Smooth muscle cell (in vitro differentiated cells): Measurements from ENCODE around the gene FAP. TPM values are rescaled to one million over a fixed set of nuclear protein-coding genes. Genes with fewer than 3 reads are reported as not detected.
A peak's percentile ranks its signal among the peaks of the same experiment; 100 is the strongest.

Experiments
- DNase-seq: peaks from one replicate; lab custom pipeline; 2025; ENCODE audit not compliant: unreplicated experiment; lab: John Stamatoyannopoulos, UW
- H2AFZ ChIP-seq: fragments of 200-600 bp; sonication (generic); 2 replicates; pipeline ENCODE4 v1.6.0; 2016; ENCODE audit warnings: antibody characterized with exemption, low read depth, mild to moderate bottlenecking
- H3F3A ChIP-seq: fragments of 200-600 bp; sonication (generic); 2 replicates; pipeline ENCODE4 v1.6.0; 2017; ENCODE audit warnings: antibody characterized with exemption, low read depth
- H3K27ac ChIP-seq: fragments of 200-600 bp; sonication (generic); 2 replicates; pipeline ENCODE4 v1.5.1; 2016; ENCODE audit warnings: low read depth, mild to moderate bottlenecking
- H3K27me3 ChIP-seq: fragments of 200-600 bp; sonication (generic); 2 replicates; pipeline ENCODE4 v1.6.1; 2016; ENCODE audit warnings: low read depth, mild to moderate bottlenecking
- H3K36me3 ChIP-seq: fragments of 200-600 bp; sonication (generic); 2 replicates; pipeline ENCODE4 v1.5.1; 2016; ENCODE audit warnings: low read depth
- H3K4me1 ChIP-seq: fragments of 200-600 bp; sonication (generic); 2 replicates; pipeline ENCODE4 v1.5.1; 2016; ENCODE audit warnings: low read depth
- H3K4me2 ChIP-seq: fragments of 200-600 bp; sonication (generic); 2 replicates; pipeline ENCODE4 v1.6.0; 2016; ENCODE audit warnings: mild to moderate bottlenecking
- H3K4me3 ChIP-seq: fragments of 200-600 bp; sonication (generic); 2 replicates; pipeline ENCODE4 v1.5.1; 2016; ENCODE audit warnings: mild to moderate bottlenecking
- H3K79me2 ChIP-seq: fragments of 200-600 bp; sonication (generic); 2 replicates; pipeline ENCODE4 v1.6.0; 2016; ENCODE audit warnings: low read depth, mild to moderate bottlenecking
- H3K9ac ChIP-seq: fragments of 200-600 bp; sonication (generic); 2 replicates; pipeline ENCODE4 v1.6.0; 2016; ENCODE audit warnings: low read depth
- H3K9me3 ChIP-seq: fragments of 200-600 bp; sonication (generic); replicated peaks from 2 replicates; pipeline ENCODE4 v1.5.1; 2016; ENCODE audit warnings: low read depth
- H4K20me1 ChIP-seq: fragments of 200-600 bp; sonication (generic); 2 replicates; pipeline ENCODE4 v1.6.0; 2016; ENCODE audit warnings: low read depth
- CTCF ChIP-seq: fragments of 200-600 bp; sonication (generic); IDR thresholded peaks from 2 replicates; pipeline ENCODE4 v1.5.1; 2017; ENCODE audit warnings: borderline replicate concordance, mild to moderate bottlenecking, antibody characterized with exemption; ENCODE audit not compliant: insufficient read depth, poor library complexity, severe bottlenecking
- WGBS: methylation state at CpG from one replicate; pipeline ENCODE4 v1.1.7; 2016; ENCODE audit warnings: low lambda C conversion rate; 5-methylcytosine and 5-hydroxymethylcytosine counted together
- polyA plus RNA-seq: library from polyadenylated mRNA; unstranded; fragments of >200 nt; fragmentation: Nextera tagmentation; extraction: Ambion mirVana; gene quantifications from 2 replicates; pipeline ENCODE4 v1.2.1, GENCODE V29; 2016
- total RNA-seq: library from RNA; depleted of rRNA; stranded (reverse); fragments of >200 nt; gene quantifications from 2 replicates; pipeline ENCODE4 v1.2.3, GENCODE V29; 2014

Gene FAP
- total and polyA plus RNA-seq, 2 experiments from 2014 or later = 29.6 to 47.0 TPM

DNA sequence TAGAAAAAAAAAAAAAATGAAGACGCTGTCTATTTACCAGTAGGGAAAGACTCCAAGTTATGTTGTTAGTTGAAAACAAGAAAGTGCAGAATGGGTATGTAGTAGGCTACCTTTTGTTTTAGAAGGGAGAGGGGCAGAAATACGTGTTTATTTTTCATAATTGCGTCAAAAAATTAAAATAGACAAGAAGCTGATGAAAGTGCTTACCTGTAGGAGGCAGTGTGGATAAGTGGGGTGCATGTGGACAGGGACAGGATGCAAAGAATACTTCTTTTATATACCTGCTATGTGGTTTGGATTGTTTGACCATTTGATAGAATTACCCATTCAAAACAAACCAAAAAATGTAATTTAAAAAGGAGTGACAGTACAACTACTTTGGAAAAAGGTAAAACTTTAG is 88.2 kb downstream of the FAP start:
- peaks cover 27% of the 10 kb centered on the region for H3K27me3 ChIP-seq
- no peak for DNase-seq
- 75% methylated on average over 3 of the region's 3 CpGs for WGBS

GRCh38 chr2:162153608-162154224 is 89.5 kb downstream of the FAP start:
- Histone ChIP-seq H3F3A (no peaks in the 10 kb centered on the region), H3K79me2 (no peaks in the 10 kb centered on the region), H2AFZ (no peak overlapping the region), H4K20me1 (no peaks in the 10 kb centered on the region), H3K36me3 (no peaks in the 10 kb centered on the region), H3K27me3 (peaks cover 40% of the 10 kb centered on the region), H3K9me3 (no peaks in the 10 kb centered on the region), H3K9ac (no peak overlapping the region), H3K4me1 (no peaks in the 10 kb centered on the region), H3K4me3 (no peak overlapping the region), H3K27ac (no peak overlapping the region), H3K4me2 (peak overlapping the region; percentile 70)
- WGBS = 5% methylated on average over 5 of the region's 5 CpGs
- no peak for DNase-seq
- peak; percentile 83 for TF ChIP-seq CTCF

More for the DNA sequence above, 88.2 kb downstream of the FAP start:
- Histone ChIP-seq H3K79me2 (no peaks in the 10 kb centered on the region), H3K27ac (no peak overlapping the region), H4K20me1 (no peaks in the 10 kb centered on the region), H3K9ac (no peak overlapping the region), H3K9me3 (no peaks in the 10 kb centered on the region), H3K4me2 (no peak overlapping the region), H3F3A (no peaks in the 10 kb centered on the region), H3K4me1 (no peaks in the 10 kb centered on the region), H3K4me3 (no peak overlapping the region), H3K36me3 (no peaks in the 10 kb centered on the region), H2AFZ (no peak overlapping the region)
- peak; percentile 16 for TF ChIP-seq CTCF

DNA sequence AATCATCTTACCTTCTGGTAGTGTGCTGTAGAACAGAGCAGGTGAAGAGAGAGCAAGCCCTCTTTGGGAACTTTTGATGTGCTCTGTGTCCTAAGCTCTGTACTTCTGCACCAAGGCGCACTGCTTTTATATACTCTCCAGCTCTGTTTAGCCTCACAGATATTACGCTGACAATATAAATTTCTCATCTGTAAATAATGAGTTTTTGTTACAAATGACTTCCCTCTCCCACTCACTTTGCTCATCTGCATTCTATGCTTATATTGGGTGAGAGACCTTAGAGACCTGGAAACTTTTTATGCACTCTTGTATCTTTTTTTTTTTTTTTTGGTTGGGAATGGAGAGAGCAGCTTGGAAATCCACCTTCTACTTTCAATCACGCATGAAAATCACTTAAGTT is 91.1 kb downstream of the FAP start, which contains the start of gene GCG:
Gene GCG (minus strand): TSS at position 101 of the 400 bp plus-strand sequence. CDS start 3,069 bp downstream, outside the sequence.
- no peaks in the 10 kb centered on the region for H3K79me2 ChIP-seq
- DNase-seq = no peak
- peaks cover 44% of the 10 kb centered on the region for H3K27me3 ChIP-seq
- H3K9me3 ChIP-seq = no peaks in the 10 kb centered on the region
- TF ChIP-seq CTCF = no peak
- H3K4me3 ChIP-seq = no peak within 1 kb of the TSS
- H3K4me1 ChIP-seq = no peaks in the 10 kb centered on the region
- no peak within 1 kb of the TSS for H3K9ac ChIP-seq
- no peaks in the 10 kb centered on the region for H3F3A ChIP-seq
- no peak within 1 kb of the TSS for H3K4me2 ChIP-seq
- no peaks in the 10 kb centered on the region for H3K36me3 ChIP-seq
- no peak within 1 kb of the TSS for H3K27ac ChIP-seq
- no peaks in the 10 kb centered on the region for H4K20me1 ChIP-seq
- 90% methylated on average over 3 of the region's 3 CpGs for WGBS
- H2AFZ ChIP-seq = no peak within 1 kb of the TSS

DNA sequence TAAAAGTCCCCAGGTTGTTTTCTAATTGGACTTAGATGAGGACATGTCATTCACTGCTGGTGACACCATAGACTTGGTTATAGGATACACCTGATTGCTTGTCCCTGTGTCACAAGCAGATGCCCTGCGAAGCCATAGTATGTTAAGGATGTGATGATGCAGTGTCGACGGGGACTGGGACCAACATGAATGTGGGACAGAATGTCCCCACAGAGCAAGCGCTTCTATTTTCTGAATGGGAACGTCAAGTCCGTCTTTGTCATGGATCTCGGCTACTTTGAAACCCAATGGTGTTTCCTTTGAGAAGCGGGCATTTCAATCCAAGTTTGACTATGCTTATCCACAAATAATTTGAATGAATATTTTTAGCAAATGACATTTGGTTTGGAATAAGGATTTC is 93.3 kb downstream of the FAP start:
- DNase-seq = no peak
- no peak overlapping the region for H3K9ac ChIP-seq

More for the DNA sequence above, 93.3 kb downstream of the FAP start:
- Histone ChIP-seq H3K27ac (no peak overlapping the region), H3F3A (no peaks in the 10 kb centered on the region), H3K27me3 (peaks cover 44% of the 10 kb centered on the region), H3K36me3 (no peaks in the 10 kb centered on the region), H3K9me3 (no peaks in the 10 kb centered on the region), H4K20me1 (no peaks in the 10 kb centered on the region), H2AFZ (no peak overlapping the region), H3K4me3 (no peak overlapping the region), H3K4me1 (no peaks in the 10 kb centered on the region), H3K79me2 (no peaks in the 10 kb centered on the region), H3K4me2 (no peak overlapping the region)
- 69% methylated on average over 8 of the region's 8 CpGs for WGBS
- TF ChIP-seq CTCF = no peak
